ENCODE measurements around the gene DDOST. TPM values are rescaled to one million over a fixed set of nuclear protein-coding genes. Genes with fewer than 3 reads are reported as not detected.

DDOST gene
- total and polyA plus RNA-seq, 2 donors from 2014 or later, result 146 to 206 TPM

DNA sequence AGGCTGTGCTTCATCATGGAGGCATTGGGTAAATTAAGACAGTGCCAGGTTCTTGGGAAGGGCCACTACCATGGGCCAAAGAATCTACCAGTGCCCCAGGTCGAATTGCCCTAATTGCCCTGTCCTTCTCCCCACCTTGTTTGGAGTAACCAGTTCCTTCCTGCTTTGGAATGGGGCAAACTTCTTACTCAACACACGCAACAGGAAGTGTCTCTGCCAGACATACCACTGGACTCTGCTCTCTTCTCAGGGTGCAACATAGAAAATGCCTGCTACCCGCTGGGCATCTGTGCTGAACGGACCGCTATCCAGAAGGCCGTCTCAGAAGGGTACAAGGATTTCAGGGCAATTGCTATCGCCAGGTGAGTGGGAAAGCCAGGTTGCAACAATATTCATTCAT lies 56.5 kb downstream of the DDOST start:
- no peaks in the 10 kb centered on the region for H3K4me1 ChIP-seq (ENCODE audit: control insufficient read depth in 2 of 3, insufficient read depth in 2 of 3, low read depth in 1 of 3, low read length in 3 of 3)
- intact Hi-C loops (cut with DNase I), result no loop called here
- H3K4me3 ChIP-seq (ENCODE audit: low read length in 3 of 3), result no peak overlapping the region
- no peak overlapping the region for H3K9ac ChIP-seq (ENCODE audit: low read length in 3 of 3)
- FAIRE-seq (no peak), DNase-seq (no peak)
- H3K27me3 ChIP-seq (ENCODE audit: control insufficient read depth, insufficient read depth, low read length), result no peaks in the 10 kb centered on the region
- no peak overlapping the region for H3K27ac ChIP-seq (ENCODE audit: low read depth in 2 of 2, low read length in 2 of 2)
- no peaks in the 10 kb centered on the region for H3K9me3 ChIP-seq (ENCODE audit: control insufficient read depth in 2 of 3, insufficient read depth in 1 of 3, low read length in 3 of 3)
- H3K36me3 ChIP-seq (ENCODE audit: control insufficient read depth in 2 of 3, insufficient read depth in 3 of 3, low read length in 3 of 3), result no peaks in the 10 kb centered on the region
- TF ChIP-seq, protein P1, sequence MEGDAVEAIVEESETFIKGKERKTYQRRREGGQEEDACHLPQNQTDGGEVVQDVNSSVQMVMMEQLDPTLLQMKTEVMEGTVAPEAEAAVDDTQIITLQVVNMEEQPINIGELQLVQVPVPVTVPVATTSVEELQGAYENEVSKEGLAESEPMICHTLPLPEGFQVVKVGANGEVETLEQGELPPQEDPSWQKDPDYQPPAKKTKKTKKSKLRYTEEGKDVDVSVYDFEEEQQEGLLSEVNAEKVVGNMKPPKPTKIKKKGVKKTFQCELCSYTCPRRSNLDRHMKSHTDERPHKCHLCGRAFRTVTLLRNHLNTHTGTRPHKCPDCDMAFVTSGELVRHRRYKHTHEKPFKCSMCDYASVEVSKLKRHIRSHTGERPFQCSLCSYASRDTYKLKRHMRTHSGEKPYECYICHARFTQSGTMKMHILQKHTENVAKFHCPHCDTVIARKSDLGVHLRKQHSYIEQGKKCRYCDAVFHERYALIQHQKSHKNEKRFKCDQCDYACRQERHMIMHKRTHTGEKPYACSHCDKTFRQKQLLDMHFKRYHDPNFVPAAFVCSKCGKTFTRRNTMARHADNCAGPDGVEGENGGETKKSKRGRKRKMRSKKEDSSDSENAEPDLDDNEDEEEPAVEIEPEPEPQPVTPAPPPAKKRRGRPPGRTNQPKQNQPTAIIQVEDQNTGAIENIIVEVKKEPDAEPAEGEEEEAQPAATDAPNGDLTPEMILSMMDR (IDR thresholded peaks at IDR 0.05; ENCODE audit: borderline replicate concordance, extremely low read depth, insufficient read depth), result no peak

DNA sequence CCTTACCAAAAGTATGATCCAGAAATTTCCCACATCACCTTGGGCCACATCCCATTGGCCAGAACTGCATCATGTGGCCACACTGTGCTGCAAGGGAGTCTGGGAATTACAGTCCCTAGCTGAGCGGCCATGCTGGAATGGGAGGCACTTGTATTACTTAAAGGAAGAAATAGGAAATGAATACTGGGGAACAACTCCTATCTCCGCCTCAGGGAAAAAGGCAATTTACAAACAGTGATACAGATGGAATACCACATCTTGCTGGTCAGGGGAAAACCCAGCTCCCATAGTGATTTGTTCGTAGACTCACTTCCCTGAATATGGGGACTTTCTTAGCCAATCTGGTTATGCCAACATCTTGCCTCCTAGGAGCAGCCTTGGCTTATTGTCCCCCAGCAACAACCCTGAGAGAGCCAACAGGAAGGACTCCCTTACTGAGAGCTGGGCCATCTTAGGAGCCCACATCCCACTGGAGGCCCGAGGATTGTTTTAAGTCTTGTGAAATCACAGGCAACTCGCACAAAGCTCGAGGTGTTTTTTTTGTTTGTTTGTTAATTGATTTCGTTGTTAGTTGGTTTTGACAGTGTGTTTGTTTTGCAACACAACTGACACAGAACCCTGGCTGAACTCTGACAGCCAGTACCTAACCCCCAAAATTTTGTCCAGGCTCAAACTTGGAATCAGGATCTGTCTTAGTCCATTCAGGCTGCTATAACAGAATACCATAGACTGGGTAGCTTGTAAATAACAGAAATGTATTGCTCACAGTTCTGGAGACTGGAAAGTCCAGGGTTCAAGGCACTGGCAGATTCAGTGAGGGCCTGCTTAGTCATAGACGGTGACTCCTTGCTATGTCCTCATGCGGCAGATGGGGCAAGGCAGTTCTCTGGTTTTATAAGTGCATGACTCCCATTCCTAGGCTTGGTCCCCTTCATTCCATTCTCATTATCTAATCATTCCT lies 57.4 kb downstream of the DDOST start:
- H3K4me3 ChIP-seq (ENCODE audit: low read length in 3 of 3), result no peak overlapping the region
- H3K27ac ChIP-seq (ENCODE audit: low read depth in 2 of 2, low read length in 2 of 2), result no peak overlapping the region
- H3K27me3 ChIP-seq (ENCODE audit: control insufficient read depth, insufficient read depth, low read length), result no peaks in the 10 kb centered on the region
- no peak for DNase-seq
- intact Hi-C loops (cut with DNase I), result no loop called here
- FAIRE-seq, result no peak
- H3K9me3 ChIP-seq (ENCODE audit: control insufficient read depth in 2 of 3, insufficient read depth in 1 of 3, low read length in 3 of 3), result no peaks in the 10 kb centered on the region
- TF ChIP-seq, protein P1 (IDR thresholded peaks at IDR 0.05; ENCODE audit: borderline replicate concordance, extremely low read depth, insufficient read depth), result no peak
- no peaks in the 10 kb centered on the region for H3K4me1 ChIP-seq (ENCODE audit: control insufficient read depth in 2 of 3, insufficient read depth in 2 of 3, low read depth in 1 of 3, low read length in 3 of 3)
- H3K36me3 ChIP-seq (ENCODE audit: control insufficient read depth in 2 of 3, insufficient read depth in 3 of 3, low read length in 3 of 3), result no peaks in the 10 kb centered on the region
- H3K9ac ChIP-seq (ENCODE audit: low read length in 3 of 3), result no peak overlapping the region

DNA sequence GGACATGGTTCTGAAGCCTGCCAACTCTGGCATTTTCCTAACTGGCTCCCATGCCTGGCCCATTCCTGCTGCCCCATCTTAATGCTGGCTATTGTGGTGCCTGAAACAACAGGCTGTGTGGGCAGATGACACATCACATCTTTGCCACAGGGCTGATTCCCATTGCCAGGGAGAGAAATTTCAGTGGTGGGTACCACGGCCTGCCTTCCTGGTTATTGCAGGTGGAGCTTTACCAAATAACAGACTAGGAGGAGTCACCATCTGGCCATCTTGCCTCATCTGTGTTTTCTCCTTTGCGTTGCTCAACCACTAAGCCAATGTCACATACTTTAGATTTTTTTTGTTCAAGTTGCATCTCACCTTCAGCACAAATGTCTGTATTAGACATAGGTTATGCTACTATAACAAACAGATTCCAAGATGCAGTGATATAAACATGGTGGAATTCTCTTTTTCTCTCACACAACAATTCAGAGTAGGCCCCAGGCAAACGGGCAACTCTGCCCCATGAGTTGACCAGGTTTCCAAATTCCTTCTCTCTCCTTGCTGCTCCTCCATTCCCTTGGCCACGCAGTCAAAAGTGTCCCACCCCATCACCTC lies 58.2 kb downstream of the DDOST start:
- intact Hi-C loops (cut with DNase I), result no loop called here
- Histone ChIP-seq H3K27ac (ENCODE audit: low read depth in 2 of 2, low read length in 2 of 2) (no peak overlapping the region), H3K9ac (ENCODE audit: low read length in 3 of 3) (no peak overlapping the region), H3K9me3 (ENCODE audit: control insufficient read depth in 2 of 3, insufficient read depth in 1 of 3, low read length in 3 of 3) (no peaks in the 10 kb centered on the region), H3K36me3 (ENCODE audit: control insufficient read depth in 2 of 3, insufficient read depth in 3 of 3, low read length in 3 of 3) (no peaks in the 10 kb centered on the region), H3K27me3 (ENCODE audit: control insufficient read depth, insufficient read depth, low read length) (no peaks in the 10 kb centered on the region), H3K4me3 (ENCODE audit: low read length in 3 of 3) (no peak overlapping the region), H3K4me1 (ENCODE audit: control insufficient read depth in 2 of 3, insufficient read depth in 2 of 3, low read depth in 1 of 3, low read length in 3 of 3) (no peaks in the 10 kb centered on the region)
- DNase-seq (no peak), FAIRE-seq (no peak)
- TF ChIP-seq, protein P1 (IDR thresholded peaks at IDR 0.05; ENCODE audit: borderline replicate concordance, extremely low read depth, insufficient read depth), result no peak

Other genes with a start within 250 kb of the DDOST start
- gene CAMK2N1, start 175.2 kb downstream of the DDOST start, total RNA-seq, result 80.6 TPM
- 120 TPM for gene CAMK2N1, start 175.2 kb downstream of the DDOST start, polyA plus RNA-seq (ENCODE audit: insufficient read depth, low read depth, low replicate concordance)
- 33.0 TPM for gene MUL1, start 153.2 kb downstream of the DDOST start, total RNA-seq
- 40.0 TPM for gene MUL1, start 153.2 kb downstream of the DDOST start, polyA plus RNA-seq (ENCODE audit: insufficient read depth, low read depth, low replicate concordance)
- 2.5 TPM for gene FAM43B, start 108.8 kb downstream of the DDOST start, total RNA-seq
- gene FAM43B, start 108.8 kb downstream of the DDOST start, polyA plus RNA-seq (ENCODE audit: insufficient read depth, low read depth, low replicate concordance), result 1.7 TPM
- 6.0 TPM for gene CDA, start 72.3 kb downstream of the DDOST start, total RNA-seq
- 29.9 TPM for gene CDA, start 72.3 kb downstream of the DDOST start, polyA plus RNA-seq (ENCODE audit: insufficient read depth, low read depth, low replicate concordance)
- 72.7 TPM for gene PINK1, start 27.9 kb downstream of the DDOST start, total RNA-seq
- 156 TPM for gene PINK1, start 27.9 kb downstream of the DDOST start, polyA plus RNA-seq (ENCODE audit: insufficient read depth, low read depth, low replicate concordance)
- 4.9 TPM for gene KIF17, start 56.6 kb upstream of the DDOST start, total RNA-seq
- gene KIF17, start 56.6 kb upstream of the DDOST start, polyA plus RNA-seq (ENCODE audit: insufficient read depth, low read depth, low replicate concordance), result 3.7 TPM
- 0.57 TPM for gene SH2D5, start 71.3 kb upstream of the DDOST start, total RNA-seq
- gene SH2D5, start 71.3 kb upstream of the DDOST start, polyA plus RNA-seq (ENCODE audit: insufficient read depth, low read depth, low replicate concordance), result 0.19 TPM
- gene HP1BP3, start 125.9 kb upstream of the DDOST start, total RNA-seq, result 198 TPM
- 52.4 TPM for gene HP1BP3, start 125.9 kb upstream of the DDOST start, polyA plus RNA-seq (ENCODE audit: insufficient read depth, low read depth, low replicate concordance)

All from kidney (tissue), 14 donors.